RPMI8226 (cell line): Measurements from ENCODE around the gene PDE4B.
"Not testable (repeated sequence)": the region's sequence is repeated elsewhere in the genome, so short reads cannot be mapped to it uniquely, and the experiment has no call there.

Experiments used
- DNase-seq: peaks from one replicate; pipeline ENCODE4 v3.0.0-alpha.2; 2015

The PDE4B gene

DNA sequence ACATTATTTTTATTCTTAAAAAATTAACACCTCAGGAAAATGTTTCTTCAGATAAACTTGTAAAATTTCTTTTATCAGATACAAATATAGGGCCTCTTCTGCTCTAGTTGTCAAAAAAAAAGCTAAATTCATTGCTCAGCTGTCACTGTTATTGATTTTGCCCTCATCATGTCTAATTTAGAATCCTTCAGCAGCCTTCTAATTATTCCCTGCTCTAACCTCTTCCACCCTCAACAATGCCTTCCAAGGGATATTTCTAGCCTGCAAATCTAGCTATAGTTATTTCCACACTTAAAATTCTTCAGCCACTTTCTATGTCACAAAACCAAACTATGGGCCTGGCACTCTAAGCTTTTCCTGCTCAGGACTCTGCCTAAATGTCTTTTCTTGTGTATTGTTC lies 25.2 kb downstream of the PDE4B start:
- no peak for DNase-seq

DNA sequence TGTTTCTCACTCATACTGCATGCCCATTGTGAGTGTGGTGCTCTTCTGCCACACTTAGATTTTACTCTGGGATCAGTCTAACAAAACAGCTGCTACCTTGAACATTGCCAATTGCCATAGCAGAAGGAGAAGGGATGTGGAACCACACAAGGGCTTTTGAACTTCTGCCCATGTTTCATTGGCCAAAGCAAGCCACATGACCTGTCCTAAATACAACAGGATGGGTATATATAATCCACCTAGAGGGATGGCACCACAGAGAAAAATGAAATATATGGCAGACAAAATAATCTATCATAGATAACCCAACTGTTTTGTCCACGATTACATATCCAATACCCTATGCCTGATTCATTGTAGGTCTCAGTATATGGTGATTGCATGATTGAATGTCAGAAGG lies 26.3 kb downstream of the PDE4B start:
- no peak for DNase-seq

DNA sequence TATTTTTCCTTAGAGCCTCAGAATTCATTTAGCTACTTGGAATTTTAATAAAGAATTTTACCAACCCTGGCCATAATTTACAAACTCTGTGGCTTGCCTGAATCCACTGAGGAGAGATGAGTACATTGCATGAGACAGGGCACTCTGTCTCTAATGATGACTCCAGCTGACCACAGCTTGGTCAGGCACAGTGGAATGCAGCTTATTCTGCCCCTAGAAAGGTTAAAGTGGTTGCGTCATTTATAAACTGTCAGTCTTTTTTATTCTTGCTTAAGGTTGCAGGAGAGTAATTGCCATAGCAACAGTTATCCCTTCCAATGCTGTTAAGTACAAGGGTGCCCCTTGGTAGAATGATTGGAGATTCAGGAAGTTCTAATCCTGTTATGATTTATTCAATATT lies 28.3 kb downstream of the PDE4B start:
- DNase-seq = no peak

DNA sequence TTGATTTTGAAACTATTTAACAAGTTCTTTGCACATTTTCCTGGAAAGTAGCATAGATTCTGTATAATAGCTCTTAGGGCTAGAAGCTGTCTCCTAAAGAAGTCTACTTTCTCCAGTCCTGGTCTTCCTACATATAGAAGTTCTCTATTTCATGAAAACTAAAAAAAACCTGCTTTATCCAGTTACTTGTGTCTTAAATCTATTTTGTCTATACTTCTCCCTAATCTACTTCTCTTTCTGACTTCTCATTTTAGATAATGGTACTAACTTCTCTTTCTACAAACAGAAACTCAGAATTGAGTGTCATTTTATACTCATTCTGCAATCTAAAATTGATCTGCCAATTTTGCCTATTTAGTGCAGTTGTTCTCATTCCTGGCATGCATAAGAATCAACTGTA lies 28.7 kb downstream of the PDE4B start:
- no peak for DNase-seq

DNA sequence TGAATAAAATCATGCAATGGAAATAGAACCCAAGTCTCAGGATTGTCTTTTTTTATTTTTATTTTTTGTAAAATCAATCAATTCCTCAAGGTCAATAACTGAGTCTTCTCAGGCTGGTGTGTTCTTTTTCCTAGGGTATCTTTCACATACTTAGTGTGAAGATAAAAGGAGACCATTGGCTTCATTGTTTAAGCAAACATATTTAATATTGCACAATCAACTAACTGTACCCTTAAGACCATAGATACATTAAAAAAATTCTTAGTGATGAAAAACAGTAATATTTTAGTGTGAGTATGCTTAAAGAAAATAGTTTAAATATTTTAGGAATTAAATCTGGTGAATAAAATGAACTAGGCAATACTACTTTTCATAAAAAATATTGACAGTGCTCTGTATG lies 31.4 kb downstream of the PDE4B start:
- DNase-seq = no peak

DNA sequence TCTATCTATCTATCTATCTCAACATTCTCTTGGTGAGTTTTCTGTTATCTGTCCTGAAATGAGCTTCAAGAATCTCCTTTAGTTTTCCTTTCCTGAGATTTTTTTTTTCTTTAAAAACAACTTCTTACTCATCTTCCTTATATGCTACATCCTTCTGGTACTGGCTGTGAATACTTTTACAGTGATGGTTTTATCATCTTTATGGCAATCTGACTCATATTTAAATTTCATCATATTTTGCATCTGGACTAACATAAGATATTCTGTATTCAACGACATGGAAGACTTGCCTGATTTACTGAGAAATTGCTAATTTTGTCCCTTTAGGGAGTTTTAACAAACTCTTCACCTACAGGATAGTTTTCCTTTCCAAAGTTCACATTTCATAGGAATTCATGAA lies 33.0 kb downstream of the PDE4B start:
- DNase-seq = no peak

DNA sequence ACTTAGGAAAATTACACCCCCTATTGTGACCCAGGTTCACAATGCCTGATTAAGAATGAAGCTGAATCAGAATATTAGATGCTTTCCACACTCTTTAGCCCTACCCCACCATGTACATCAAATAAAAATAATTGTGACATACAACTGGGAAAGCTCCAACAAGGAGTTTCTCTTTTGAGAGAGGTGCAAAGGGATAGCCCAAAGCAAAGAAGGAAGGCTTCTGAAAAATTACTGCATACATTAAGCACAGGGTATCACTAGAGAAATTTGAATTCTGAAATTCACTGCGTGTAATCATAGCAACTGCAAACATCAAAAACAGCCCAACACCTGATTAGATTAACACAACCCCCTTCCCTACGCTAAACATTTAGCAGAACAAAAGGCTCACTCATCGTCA lies 34.1 kb downstream of the PDE4B start:
- DNase-seq = no peak

DNA sequence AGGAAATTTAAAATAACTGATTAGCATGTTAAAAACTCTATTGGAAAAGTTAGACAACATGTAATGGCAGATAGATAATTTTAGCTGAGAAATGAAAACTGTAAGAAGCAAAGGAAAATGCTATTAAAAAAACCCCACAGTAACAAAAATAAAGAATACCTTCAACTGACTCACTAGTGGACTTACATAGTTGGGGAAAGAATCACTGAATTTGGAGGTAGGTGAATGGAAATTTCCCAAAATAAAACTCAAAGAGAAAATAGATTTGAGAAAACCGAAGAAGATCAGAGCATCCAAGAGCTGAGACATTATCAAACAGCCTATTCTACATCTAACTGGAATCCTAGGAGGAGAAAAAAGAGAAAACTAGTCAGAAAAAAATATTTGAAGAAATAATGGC lies 34.7 kb downstream of the PDE4B start:
- DNase-seq = no peak

DNA sequence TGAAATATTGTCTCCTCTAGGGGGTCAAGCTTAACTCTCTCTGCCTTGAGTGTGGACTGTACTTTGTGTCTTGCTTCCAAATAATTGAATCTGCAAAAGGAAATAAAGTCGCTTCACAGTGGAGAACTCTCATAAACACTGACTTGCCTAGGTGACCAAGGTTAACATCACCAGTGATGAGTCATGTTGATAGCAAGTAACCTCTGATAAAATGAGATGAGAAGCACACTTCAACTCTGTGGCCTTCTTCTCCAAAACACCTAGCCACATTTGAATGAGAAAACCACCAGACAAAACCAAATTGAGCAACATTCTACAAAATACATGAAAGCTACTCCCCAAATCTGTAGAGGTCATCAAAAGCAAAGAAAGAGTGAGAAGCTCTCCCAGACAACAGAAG lies 37.6 kb downstream of the PDE4B start:
- DNase-seq = peak; percentile 19

DNA sequence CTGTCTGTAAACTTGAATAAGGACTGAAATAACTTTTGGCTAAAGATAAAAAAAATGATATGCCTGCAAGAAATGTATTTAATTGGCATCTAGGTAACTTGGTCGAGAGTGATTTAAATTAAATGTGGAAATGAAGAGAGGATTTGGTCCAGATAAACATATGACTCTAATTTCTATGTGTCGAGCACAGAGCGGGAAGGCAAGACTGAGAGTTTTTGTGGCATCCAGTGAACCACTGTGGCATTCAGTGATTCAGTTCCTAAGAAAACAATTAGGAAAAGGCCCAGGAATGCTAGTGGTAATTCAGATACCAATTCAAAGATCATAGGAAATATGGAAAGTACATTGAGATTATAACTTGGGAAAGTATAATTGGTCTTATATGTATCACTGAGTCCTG lies 39.6 kb downstream of the PDE4B start:
- DNase-seq = no peak

DNA sequence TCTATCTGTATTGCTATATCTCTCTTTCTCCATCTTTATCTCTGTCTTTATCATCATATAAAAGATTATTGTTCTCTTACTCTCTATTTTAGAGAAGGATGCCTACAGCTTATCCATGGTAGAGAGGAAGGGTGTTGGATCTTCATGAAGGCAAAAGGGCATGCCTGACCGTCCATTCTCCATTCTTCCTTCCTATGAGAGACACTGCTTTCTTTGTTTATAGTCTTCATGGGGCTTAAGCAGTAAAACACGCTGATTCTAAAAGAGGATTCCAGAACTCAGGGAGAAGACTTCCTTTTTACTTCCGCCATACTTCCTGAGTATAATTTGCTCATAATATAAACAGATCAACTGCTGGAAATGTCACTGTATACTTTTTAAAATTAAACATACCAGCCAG lies 44.0 kb downstream of the PDE4B start:
- DNase-seq = no peak

DNA sequence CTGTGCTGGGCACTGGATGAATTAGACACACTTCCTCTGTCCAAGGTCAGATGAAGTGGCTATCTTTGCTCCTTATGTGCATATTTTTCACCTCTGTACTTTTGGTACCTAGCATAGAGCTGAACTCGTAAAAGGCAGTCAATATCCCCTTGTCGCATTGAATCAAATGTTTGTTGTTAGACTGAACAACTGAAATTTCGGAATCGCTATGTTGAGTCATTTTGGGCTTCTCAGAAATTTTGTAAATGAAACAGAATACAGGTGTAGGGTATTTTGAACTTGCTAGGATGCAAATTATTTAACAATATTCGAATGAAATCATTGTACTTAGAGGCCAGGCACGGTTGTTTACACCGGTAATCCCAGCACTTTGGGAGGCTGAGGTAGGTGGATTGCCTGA lies 48.0 kb downstream of the PDE4B start:
- no peak for DNase-seq

DNA sequence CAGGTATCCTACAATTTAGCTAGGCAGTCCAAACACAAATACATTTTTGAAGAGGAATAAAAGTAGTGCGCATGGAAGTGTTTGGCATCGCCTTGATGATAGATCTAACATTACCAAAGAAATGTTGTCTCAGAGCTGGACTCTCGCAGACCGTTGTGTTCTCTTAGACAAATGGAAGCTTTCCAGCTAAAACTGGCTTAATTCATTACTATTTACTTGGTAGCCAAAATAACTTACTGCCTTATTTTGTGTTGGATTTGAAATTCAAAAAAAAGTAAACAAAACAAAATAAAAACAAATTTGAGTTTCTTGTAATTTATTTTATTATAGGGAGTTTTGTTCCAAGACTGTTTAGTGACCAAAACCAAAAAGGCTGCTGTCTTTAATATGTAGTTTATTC lies 51.6 kb downstream of the PDE4B start:
- no peak for DNase-seq

DNA sequence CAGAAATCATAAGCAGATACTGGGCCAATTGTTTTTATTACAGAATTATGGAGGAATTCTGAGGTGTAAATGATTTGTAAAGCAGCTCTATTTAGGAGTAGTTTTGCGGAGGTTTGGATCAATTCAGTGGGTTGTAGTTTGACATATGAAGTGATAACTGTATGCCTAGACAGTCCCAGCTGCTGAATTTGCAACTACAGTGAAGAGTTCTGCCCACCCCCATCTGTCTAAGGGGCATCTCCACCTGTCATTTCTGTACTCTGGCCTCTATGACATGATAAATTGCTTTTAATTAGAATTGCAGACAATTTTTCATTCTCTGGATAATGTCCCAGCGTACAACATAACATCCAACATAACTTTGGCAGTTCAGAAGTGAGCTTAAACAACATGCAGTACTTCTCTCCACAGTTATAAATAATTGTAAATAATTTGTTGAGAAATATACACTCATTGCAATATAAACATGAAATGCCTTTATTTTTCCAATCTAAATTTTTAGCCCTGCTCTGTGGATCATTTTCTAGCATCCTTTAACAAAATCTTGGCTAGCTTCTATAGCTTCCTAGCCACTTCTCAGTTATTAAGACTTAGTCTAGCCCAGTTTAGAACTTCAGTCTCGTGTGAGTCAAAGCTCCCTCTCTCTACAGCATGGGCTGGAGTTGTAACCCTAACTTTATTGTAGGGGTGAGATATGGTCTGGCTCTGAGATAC lies 52.3 kb downstream of the PDE4B start:
- no peak for DNase-seq

DNA sequence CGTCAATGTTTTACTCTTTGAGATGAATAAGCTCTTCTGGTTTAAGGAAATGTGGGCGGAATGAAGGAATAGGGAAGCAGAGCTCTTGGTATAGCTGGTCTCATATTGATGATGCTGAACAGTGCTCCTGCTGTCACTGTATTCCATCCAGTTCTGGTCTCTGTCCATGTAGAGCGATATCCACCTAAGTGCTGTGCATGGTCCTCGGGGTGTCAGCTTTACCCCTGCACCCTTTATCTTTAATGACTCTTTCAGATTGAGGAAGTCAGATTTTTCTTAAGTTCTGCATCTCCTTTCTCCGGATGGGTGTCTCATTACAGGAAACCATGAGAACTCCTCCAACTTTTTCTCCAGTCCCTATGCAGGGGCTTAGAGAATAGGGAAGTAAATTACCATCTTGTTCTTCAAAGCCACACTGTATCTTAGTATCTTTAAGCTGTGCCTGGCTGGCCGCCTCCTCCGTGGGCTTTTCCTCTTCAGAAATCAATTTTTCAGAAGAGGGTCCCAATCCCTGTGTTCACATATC lies 52.9 kb downstream of the PDE4B start:
- DNase-seq = no peak

DNA sequence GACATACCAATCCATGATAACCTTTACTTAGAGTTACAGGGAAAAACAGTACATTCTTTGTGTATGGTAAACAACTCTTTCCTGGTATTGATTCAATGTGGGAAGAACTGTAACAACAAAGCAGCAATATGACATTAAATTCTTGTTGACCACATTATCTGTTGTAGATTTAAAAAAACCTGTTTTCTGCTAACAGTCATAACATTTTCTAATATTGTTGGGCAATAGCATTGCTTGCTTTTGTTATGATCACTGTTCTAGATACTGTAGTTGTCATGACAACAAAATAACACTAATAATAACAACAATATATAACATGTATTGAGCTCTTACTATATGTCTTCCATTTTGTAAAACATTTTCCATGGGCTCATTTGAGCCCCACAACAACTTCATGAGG lies 54.2 kb downstream of the PDE4B start:
- no peak for DNase-seq

DNA sequence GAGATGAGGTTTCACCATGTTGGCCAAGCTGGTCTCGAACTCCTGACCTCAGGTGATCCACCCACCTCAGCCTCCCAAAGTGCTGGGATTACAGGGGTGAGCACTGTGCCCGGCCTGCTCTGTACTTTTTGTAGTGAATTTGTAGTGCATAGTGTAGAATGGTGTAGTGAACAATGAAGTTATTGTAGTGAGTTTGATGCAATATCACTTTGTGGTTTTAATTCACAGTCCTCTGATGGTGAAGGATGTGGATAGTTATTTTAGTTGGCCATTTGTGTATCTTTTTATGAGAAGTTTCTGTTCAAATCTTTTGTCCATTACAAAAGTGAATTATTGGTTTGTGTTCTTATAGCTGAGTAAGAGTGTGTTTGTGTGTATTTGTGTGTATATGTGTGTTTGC lies 57.6 kb downstream of the PDE4B start:
- no peak for DNase-seq

DNA sequence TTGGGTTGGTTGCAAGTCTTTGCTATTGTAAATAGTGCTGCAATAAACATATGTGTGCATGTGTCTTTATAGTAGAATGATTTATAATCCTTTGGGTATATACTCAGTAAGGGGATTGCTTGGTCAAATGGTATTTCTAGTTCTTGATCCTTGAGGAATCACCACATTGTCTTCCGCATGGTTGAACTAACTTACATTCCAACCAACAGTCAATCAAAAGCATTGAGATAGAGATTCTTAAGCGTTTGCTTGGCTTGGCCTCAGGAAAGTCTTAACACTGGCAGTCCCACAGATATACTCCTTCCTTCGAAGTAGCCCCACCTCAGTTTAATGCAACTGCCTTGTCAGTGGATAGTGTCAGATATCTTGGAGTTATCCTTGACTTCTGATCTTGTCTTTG lies 63.9 kb downstream of the PDE4B start:
- not testable (repeated sequence) for DNase-seq

DNA sequence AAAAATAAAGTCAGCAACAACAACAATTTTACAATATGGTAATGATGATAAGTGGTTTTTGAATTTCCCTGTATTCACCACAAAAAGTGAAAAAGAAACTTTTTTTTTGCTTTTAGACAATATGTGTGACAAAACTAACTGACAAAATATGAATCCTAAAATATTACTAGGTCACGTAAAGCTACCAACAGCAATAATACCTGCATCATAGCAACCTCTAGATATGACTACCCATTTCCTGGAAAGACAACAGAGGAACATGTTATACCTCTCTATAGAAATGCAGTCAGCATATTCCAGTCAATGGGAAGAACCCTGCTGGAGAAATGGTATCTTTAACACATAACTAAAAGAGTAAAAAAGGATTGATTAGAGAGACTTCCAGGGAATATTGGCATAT lies 73.7 kb downstream of the PDE4B start:
- no peak for DNase-seq

DNA sequence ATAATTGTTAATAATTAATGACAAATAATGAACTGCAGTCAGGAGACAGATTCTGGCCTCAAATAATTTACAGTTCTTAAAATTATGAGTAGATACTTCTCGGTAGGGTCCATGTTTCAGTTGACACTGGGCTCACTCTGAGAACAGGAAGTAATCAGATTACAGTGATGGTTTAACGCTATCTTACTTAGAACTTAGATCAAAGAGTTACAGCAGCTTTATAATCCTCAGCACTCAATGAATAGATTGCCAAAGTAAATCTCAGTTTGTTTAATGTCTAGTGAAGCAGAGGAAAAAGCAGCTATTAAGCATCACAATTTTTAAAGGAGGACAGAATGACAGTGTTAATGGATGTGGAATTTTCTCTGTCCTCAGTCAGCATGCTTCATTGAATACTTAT lies 79.6 kb downstream of the PDE4B start:
- DNase-seq = no peak

DNA sequence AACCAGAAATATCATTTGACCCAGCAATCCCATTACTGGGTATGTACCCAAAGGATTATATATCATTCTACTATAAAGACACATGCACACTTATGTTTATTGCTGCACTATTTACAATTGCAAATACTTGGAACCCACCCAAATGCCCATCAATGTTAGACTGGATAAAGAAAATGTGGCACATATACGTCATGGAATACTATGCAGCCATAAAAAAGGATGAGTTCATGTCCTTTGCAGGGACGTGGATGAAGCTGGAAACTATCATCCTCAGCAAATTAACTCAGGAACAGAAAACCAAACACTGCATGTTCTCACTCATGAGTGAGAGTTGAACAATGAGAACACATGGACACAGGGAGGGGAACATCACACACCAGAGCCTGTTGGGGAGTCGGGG lies 85.6 kb downstream of the PDE4B start:
- DNase-seq = not testable (repeated sequence)

DNA sequence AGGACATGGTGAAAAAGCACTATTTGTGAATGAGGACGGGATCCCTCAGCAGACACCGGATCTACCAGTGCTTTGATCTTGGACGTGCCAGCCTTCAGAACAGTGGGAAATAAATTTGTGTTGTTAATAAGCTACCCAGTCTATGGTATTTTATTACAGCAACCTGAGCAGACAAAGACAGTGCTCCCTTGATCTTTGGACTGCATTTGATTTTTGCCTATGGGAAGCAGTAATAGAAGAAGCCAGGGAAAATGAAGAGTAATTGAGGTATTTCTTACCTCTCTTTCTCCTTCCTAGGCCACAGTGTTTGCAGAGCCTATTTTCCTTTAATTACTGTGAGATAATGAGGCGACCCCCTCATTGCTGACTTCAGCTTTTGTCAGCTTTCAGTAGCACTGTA lies 87.9 kb downstream of the PDE4B start:
- DNase-seq = no peak

DNA sequence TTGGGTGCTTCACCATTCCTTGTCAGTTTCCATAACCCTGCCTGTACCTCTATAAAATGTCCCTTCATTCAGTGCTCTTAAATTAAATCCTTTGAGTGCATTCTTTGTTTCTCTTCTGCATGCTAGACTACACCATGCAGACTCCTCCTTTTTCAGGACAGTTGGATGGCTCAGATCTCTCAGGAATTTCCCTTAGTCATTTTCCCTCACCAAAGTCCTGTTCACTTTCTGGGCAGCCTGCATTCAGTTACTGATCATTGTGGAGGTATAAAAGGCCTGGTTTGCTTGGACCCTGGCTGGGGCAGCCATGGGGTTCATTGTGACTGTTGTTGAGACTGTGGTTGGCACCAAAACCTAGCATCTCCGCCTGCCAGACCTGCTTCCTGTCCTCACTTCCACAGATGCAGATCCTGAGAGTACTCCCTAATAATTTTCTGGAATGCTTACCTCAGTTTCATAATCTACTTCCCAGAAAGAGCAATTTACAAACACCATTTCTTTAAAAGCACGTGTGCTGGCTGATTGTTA lies 88.4 kb downstream of the PDE4B start:
- no peak for DNase-seq

DNA sequence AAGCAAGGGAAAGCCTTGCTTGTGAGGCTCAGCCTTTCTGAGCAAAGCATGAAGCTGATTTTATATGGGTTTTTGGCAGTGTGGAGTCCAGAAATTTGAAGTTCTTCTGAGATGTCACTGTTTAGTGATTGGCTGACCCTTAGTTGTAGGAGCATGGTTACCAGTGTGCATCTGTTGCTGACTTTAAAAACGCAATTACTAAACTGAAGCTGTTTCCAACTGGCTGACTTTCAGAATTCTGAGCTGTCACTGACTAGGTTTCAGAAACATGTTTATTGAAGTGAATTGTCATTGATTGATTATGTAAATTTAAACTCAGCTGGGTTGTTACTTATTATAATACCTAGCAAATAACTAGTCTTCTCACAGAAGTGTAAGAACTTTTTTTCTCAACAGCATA lies 89.4 kb downstream of the PDE4B start:
- DNase-seq = no peak

DNA sequence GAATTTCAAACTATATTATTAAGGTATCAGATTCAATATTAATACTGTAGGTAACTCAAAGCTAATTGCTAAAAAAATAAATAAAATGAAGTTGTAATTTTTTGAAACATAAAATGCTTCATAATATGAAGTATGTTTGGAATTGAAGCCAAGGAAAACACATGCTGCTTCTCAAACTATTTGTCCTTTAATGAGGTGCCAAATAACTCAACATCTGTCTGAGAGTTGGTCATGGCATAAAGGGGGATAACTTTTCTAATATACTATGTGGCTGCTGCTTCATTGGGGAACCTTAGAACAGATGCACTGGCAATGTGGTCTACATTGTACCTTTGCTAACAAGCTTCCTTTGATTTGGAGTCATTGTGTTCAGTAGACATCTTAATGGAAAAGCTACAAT lies 96.7 kb downstream of the PDE4B start:
- DNase-seq = no peak
